GM11168 (cell line): Measurements from ENCODE around the gene CEP57L1.
"Not testable (repeated sequence)": the region's sequence is repeated elsewhere in the genome, so short reads cannot be mapped to it uniquely, and the experiment has no call there.

Experiments used
- in situ Hi-C: fragments of 300-500 bp; cut with MboI; formaldehyde crosslinking; loops from one replicate; pipeline ENCODE4 v1.12.0; 2022; ENCODE audit warnings: low sequenced_read_pairs; ENCODE audit not compliant: unreplicated experiment

CEP57L1 gene

GRCh38 chr6:109097661-109098060 is 2.4 kb downstream of the CEP57L1 start:
- in situ Hi-C loops: no loop called here

GRCh38 chr6:109102762-109103161 is 7.5 kb downstream of the CEP57L1 start:
- in situ Hi-C loops: no loop called here

GRCh38 chr6:109103942-109104341 is 8.6 kb downstream of the CEP57L1 start:
- in situ Hi-C loops: no loop called here

GRCh38 chr6:109104512-109104911 is 9.2 kb downstream of the CEP57L1 start:
- in situ Hi-C loops: no loop called here

- in situ Hi-C loops: no loop called here
These were observed 10.4 kb downstream of the CEP57L1 start for GRCh38 chr6:109105681-109106080.

- in situ Hi-C loops: not testable (repeated sequence)
These were observed 14.4 kb downstream of the CEP57L1 start for GRCh38 chr6:109109663-109110062.

- in situ Hi-C loops: not testable (repeated sequence)
These were observed 17.4 kb downstream of the CEP57L1 start for GRCh38 chr6:109112663-109113062.

GRCh38 chr6:109117346-109118035 is 22.2 kb downstream of the CEP57L1 start:
- in situ Hi-C loops: no loop called here

GRCh38 chr6:109118337-109118736 is 23.0 kb downstream of the CEP57L1 start:
- in situ Hi-C loops: no loop called here

GRCh38 chr6:109118871-109119354 is 23.6 kb downstream of the CEP57L1 start:
- in situ Hi-C loops: no loop called here

GRCh38 chr6:109121411-109121810 is 26.1 kb downstream of the CEP57L1 start:
- in situ Hi-C loops: no loop called here

- in situ Hi-C loops: no loop called here
These were observed 28.9 kb downstream of the CEP57L1 start for GRCh38 chr6:109124219-109124618.

- in situ Hi-C loops: no loop called here
These were observed 30.2 kb downstream of the CEP57L1 start for GRCh38 chr6:109125504-109125903.

- in situ Hi-C loops: no loop called here
These were observed 34.8 kb downstream of the CEP57L1 start for GRCh38 chr6:109130065-109130464.

GRCh38 chr6:109135600-109135999 is 40.3 kb downstream of the CEP57L1 start:
- in situ Hi-C loops: not testable (repeated sequence)

- in situ Hi-C loops: not testable (repeated sequence)
These were observed 40.7 kb downstream of the CEP57L1 start for GRCh38 chr6:109136039-109136438.

GRCh38 chr6:109136530-109136929 is 41.2 kb downstream of the CEP57L1 start:
- in situ Hi-C loops: not testable (repeated sequence)

- in situ Hi-C loops: no loop called here
These were observed 43.8 kb downstream of the CEP57L1 start for GRCh38 chr6:109139109-109139508.

GRCh38 chr6:109142067-109142466 is 46.8 kb downstream of the CEP57L1 start:
- in situ Hi-C loops: not testable (repeated sequence)

- in situ Hi-C loops: no loop called here
These were observed 47.9 kb downstream of the CEP57L1 start for GRCh38 chr6:109143191-109143590.

- in situ Hi-C loops: not testable (repeated sequence)
These were observed 52.9 kb downstream of the CEP57L1 start for GRCh38 chr6:109148251-109148650.

GRCh38 chr6:109148716-109149115 is 53.4 kb downstream of the CEP57L1 start:
- in situ Hi-C loops: not testable (repeated sequence)
